OCI-LY3 (cell line): ENCODE data around the gene APCDD1L.

ENCODE experiments used
- H2AFZ ChIP-seq: fragments of 200-600, 300-600 bp; shearing (Covaris generic); 2 replicates; pipeline ENCODE4 v1.6.0; 2014; ENCODE audit warnings: antibody characterized with exemption, low read depth, low read length
- H3K27ac ChIP-seq: fragments of 200-600, 300-600 bp; sonication (generic); 2 replicates; pipeline ENCODE4 v1.5.1; 2014; ENCODE audit warnings: mild to moderate bottlenecking, low read length, moderate library complexity, mixed read lengths
- H3K27me3 ChIP-seq: fragments of 200-600, 300-600 bp; sonication (generic); 2 replicates; pipeline ENCODE4 v1.6.1; 2014; ENCODE audit warnings: low read depth, low read length, mixed read lengths
- H3K36me3 ChIP-seq: fragments of 200-600, 300-600 bp; sonication (generic); replicated peaks from 2 replicates; pipeline ENCODE3; 2014; ENCODE audit warnings: low read depth, low read length, mixed read lengths
- H3K4me1 ChIP-seq: fragments of 300-600, 200-600 bp; sonication (generic); 2 replicates; pipeline ENCODE4 v1.6.1; 2014; ENCODE audit warnings: low read length, mixed read lengths
- H3K4me2 ChIP-seq: fragments of 200-600, 300-600 bp; sonication (generic); 2 replicates; pipeline ENCODE4 v1.6.1; 2014; ENCODE audit warnings: low read length, mixed read lengths
- H3K4me3 ChIP-seq: fragments of 300-600, 200-600 bp; sonication (generic); 2 replicates; pipeline ENCODE4 v1.5.1; 2014; ENCODE audit warnings: antibody characterized with exemption, mild to moderate bottlenecking, low read length, moderate library complexity
- H3K79me2 ChIP-seq: fragments of 300-600, 200-600 bp; shearing (Covaris generic); 2 replicates; pipeline ENCODE4 v1.6.1; 2014; ENCODE audit warnings: mild to moderate bottlenecking, low read length, mixed read lengths
- H3K9ac ChIP-seq: fragments of 300-600, 200-600 bp; shearing (Covaris generic); 2 replicates; pipeline ENCODE4 v1.6.0; 2014; ENCODE audit warnings: mild to moderate bottlenecking, low read length, moderate library complexity
- H3K9me3 ChIP-seq: fragments of 200-600, 300-600 bp; shearing (Covaris generic); 2 replicates; pipeline ENCODE4 v1.6.1; 2014; ENCODE audit warnings: low read length, mixed read lengths; ENCODE audit not compliant: insufficient read depth
- H4K20me1 ChIP-seq: fragments of 200-600, 300-600 bp; sonication (generic); 2 replicates; pipeline ENCODE4 v1.6.1; 2016; ENCODE audit warnings: low read length, mixed read lengths; ENCODE audit not compliant: insufficient read depth
- CTCF ChIP-seq: fragments of 200-600, 300-600 bp; sonication (generic); IDR thresholded peaks from 2 replicates; pipeline ENCODE4 v1.5.1; 2014; ENCODE audit warnings: antibody characterized with exemption, low read length, low read depth
- EZH2phosphoT487 ChIP-seq: fragments of 200-600 bp; shearing (Covaris generic); IDR thresholded peaks from 2 replicates; pipeline ENCODE4 v1.6.1; 2018; ENCODE audit warnings: antibody characterized with exemption, mixed run types, low read depth

Gene APCDD1L

DNA sequence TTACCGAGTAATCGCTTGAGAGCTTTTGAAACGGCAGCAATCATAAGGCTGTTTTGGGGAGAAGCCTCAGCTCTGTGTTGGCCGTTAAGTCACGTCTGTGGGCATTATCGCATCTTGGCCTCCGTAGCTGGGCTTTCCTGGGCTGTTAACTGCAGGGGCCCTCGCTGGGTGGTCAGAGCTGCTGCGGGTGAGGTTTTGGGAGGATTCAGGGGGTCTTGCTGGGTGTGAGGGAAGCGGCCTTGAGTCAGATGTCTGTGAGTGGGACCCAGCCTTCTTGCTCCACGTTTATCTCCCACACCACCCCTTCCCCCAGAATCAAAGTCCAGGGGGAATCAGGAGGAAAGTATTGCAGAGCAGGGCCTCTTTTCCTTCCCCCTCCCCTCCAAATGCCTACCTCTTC lies 3.2 kb upstream of the APCDD1L start:
- Histone ChIP-seq H3K4me1 (no peaks in the 10 kb centered on the region), H3K4me3 (no peak overlapping the region), H3K79me2 (no peaks in the 10 kb centered on the region), H3K27me3 (peaks cover 18% of the 10 kb centered on the region), H3K36me3 (no peaks in the 10 kb centered on the region), H4K20me1 (no peaks in the 10 kb centered on the region), H2AFZ (no peak overlapping the region), H3K4me2 (no peak overlapping the region), H3K27ac (no peak overlapping the region), H3K9me3 (no peaks in the 10 kb centered on the region), H3K9ac (no peak overlapping the region)
- TF ChIP-seq CTCF, result no peak
- no peak for TF ChIP-seq EZH2phosphoT487

DNA sequence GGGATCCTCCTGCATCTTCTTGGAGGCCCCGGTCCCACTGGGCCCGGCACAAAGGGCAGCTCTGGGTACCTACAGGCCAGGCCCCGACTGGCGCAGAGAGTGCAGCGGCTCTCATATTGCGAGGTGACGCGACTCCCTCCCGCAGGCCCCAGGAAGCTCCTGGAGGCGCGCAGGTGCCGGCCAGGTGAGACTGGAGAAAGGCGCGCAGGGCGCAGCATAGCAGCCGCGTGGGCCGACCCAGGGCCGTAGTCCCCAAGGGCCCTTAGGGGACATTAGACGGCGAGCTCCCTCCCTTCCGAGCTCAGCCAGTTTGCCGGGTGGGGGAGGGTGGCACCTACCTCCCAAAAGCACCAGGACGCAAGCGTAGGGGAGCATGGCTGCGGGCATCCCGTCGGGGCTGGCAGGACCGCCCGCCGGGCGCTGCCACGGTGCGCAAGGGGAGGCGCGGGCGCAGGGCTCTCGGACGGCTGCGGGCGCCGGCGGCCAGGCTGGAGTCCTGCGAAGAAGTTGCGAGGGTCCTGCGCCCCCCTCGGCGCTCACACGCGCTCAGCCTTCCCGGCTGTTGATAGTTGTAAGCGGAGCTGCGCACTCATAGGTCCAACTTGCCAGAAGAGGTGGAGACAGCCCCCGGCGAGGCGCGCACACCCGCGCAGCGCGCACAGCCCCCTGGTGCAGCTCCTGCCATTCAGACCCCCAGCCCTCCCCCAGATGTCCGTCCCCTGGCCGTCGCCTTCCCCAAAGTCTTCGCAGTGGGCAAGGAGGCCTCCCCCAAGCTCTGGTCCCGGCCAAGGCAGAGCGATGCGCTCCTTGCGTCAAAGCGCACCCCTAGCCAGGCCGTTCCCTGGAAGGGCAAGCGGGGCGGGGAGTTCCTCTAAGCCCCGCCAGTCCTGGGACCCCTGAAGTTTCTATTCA lies 622 bp downstream of the APCDD1L start:
- Histone ChIP-seq H3K4me2 (no peak overlapping the region), H3K36me3 (no peaks in the 10 kb centered on the region), H3K27ac (no peak overlapping the region), H3K9ac (no peak overlapping the region), H3K79me2 (no peaks in the 10 kb centered on the region), H3K9me3 (no peaks in the 10 kb centered on the region), H3K4me1 (no peaks in the 10 kb centered on the region), H3K27me3 (peaks cover 16% of the 10 kb centered on the region), H4K20me1 (no peaks in the 10 kb centered on the region), H3K4me3 (no peak overlapping the region), H2AFZ (no peak overlapping the region)
- TF ChIP-seq EZH2phosphoT487 (no peak), CTCF (no peak)

GRCh38 chr20:58513580-58514285 lies 1.5 kb downstream of the APCDD1L start:
- Histone ChIP-seq H3K36me3 (no peaks in the 10 kb centered on the region), H3K9me3 (no peaks in the 10 kb centered on the region), H3K4me1 (no peaks in the 10 kb centered on the region), H3K4me2 (no peak overlapping the region), H3K9ac (no peak overlapping the region), H3K27ac (no peak overlapping the region), H3K27me3 (peaks cover 8% of the 10 kb centered on the region), H3K4me3 (no peak overlapping the region), H4K20me1 (no peaks in the 10 kb centered on the region), H2AFZ (no peak overlapping the region), H3K79me2 (no peaks in the 10 kb centered on the region)
- no peak for TF ChIP-seq EZH2phosphoT487
- no peak for TF ChIP-seq CTCF

GRCh38 chr20:58512808-58513552 lies 2.2 kb downstream of the APCDD1L start:
- Histone ChIP-seq H3K4me3 (no peak overlapping the region), H3K27me3 (peaks cover 5% of the 10 kb centered on the region; the same call in 1 of the 2 replicates), H3K4me2 (no peak overlapping the region), H3K36me3 (no peaks in the 10 kb centered on the region), H2AFZ (no peak overlapping the region), H3K9me3 (no peaks in the 10 kb centered on the region), H3K4me1 (no peaks in the 10 kb centered on the region), H4K20me1 (no peaks in the 10 kb centered on the region), H3K27ac (no peak overlapping the region), H3K9ac (no peak overlapping the region), H3K79me2 (no peaks in the 10 kb centered on the region)
- TF ChIP-seq EZH2phosphoT487 (no peak), CTCF (no peak)
